OCI-LY3 (cell line): ENCODE data around the gene CCDC14.
"Not testable (repeated sequence)": the region's sequence is repeated elsewhere in the genome, so short reads cannot be mapped to it uniquely, and the experiment has no call there.

Experiments
- H2AFZ ChIP-seq: fragments of 200-600, 300-600 bp; shearing (Covaris generic); 2 replicates; pipeline ENCODE4 v1.6.0; 2014; ENCODE audit warnings: antibody characterized with exemption, low read depth, low read length
- H3K27ac ChIP-seq: fragments of 200-600, 300-600 bp; sonication (generic); 2 replicates; pipeline ENCODE4 v1.5.1; 2014; ENCODE audit warnings: mild to moderate bottlenecking, low read length, moderate library complexity, mixed read lengths
- H3K27me3 ChIP-seq: fragments of 200-600, 300-600 bp; sonication (generic); 2 replicates; pipeline ENCODE4 v1.6.1; 2014; ENCODE audit warnings: low read depth, low read length, mixed read lengths
- H3K36me3 ChIP-seq: fragments of 200-600, 300-600 bp; sonication (generic); replicated peaks from 2 replicates; pipeline ENCODE3; 2014; ENCODE audit warnings: low read depth, low read length, mixed read lengths
- H3K4me1 ChIP-seq: fragments of 300-600, 200-600 bp; sonication (generic); 2 replicates; pipeline ENCODE4 v1.6.1; 2014; ENCODE audit warnings: low read length, mixed read lengths
- H3K4me2 ChIP-seq: fragments of 200-600, 300-600 bp; sonication (generic); 2 replicates; pipeline ENCODE4 v1.6.1; 2014; ENCODE audit warnings: low read length, mixed read lengths
- H3K4me3 ChIP-seq: fragments of 300-600, 200-600 bp; sonication (generic); 2 replicates; pipeline ENCODE4 v1.5.1; 2014; ENCODE audit warnings: antibody characterized with exemption, mild to moderate bottlenecking, low read length, moderate library complexity
- H3K79me2 ChIP-seq: fragments of 300-600, 200-600 bp; shearing (Covaris generic); 2 replicates; pipeline ENCODE4 v1.6.1; 2014; ENCODE audit warnings: mild to moderate bottlenecking, low read length, mixed read lengths
- H3K9ac ChIP-seq: fragments of 300-600, 200-600 bp; shearing (Covaris generic); 2 replicates; pipeline ENCODE4 v1.6.0; 2014; ENCODE audit warnings: mild to moderate bottlenecking, low read length, moderate library complexity
- H3K9me3 ChIP-seq: fragments of 200-600, 300-600 bp; shearing (Covaris generic); 2 replicates; pipeline ENCODE4 v1.6.1; 2014; ENCODE audit warnings: low read length, mixed read lengths; ENCODE audit not compliant: insufficient read depth
- H4K20me1 ChIP-seq: fragments of 200-600, 300-600 bp; sonication (generic); 2 replicates; pipeline ENCODE4 v1.6.1; 2016; ENCODE audit warnings: low read length, mixed read lengths; ENCODE audit not compliant: insufficient read depth
- CTCF ChIP-seq: fragments of 200-600, 300-600 bp; sonication (generic); IDR thresholded peaks from 2 replicates; pipeline ENCODE4 v1.5.1; 2014; ENCODE audit warnings: antibody characterized with exemption, low read length, low read depth
- EZH2phosphoT487 ChIP-seq: fragments of 200-600 bp; shearing (Covaris generic); IDR thresholded peaks from 2 replicates; pipeline ENCODE4 v1.6.1; 2018; ENCODE audit warnings: antibody characterized with exemption, mixed run types, low read depth

CCDC14 gene

GRCh38 chr3:123971406-123971805, 10.4 kb upstream of the CCDC14 start:
- Histone ChIP-seq H3K79me2 (no peaks in the 10 kb centered on the region), H3K4me2 (no peak overlapping the region), H3K4me1 (no peaks in the 10 kb centered on the region)

GRCh38 chr3:123967260-123967659, 6.2 kb upstream of the CCDC14 start:
- H3K79me2 ChIP-seq, H3K4me3 ChIP-seq, H3K9me3 ChIP-seq, H2AFZ ChIP-seq, H3K4me2 ChIP-seq, H3K36me3 ChIP-seq, H3K27ac ChIP-seq, H3K4me1 ChIP-seq, H4K20me1 ChIP-seq, H3K9ac ChIP-seq: not testable (repeated sequence)
- peaks cover 16% of the 10 kb centered on the region for H3K27me3 ChIP-seq

More at GRCh38 chr3:123971406-123971805, 10.4 kb upstream of the CCDC14 start:
- no peaks in the 10 kb centered on the region for H4K20me1 ChIP-seq
- H3K9ac ChIP-seq = no peak overlapping the region
- H3K27me3 ChIP-seq = peaks cover 7% of the 10 kb centered on the region
- no peak overlapping the region for H3K27ac ChIP-seq
- no peak for TF ChIP-seq EZH2phosphoT487
- no peak for TF ChIP-seq CTCF
- H3K9me3 ChIP-seq = no peaks in the 10 kb centered on the region
- H2AFZ ChIP-seq = no peak overlapping the region
- H3K4me3 ChIP-seq = no peak overlapping the region
- no peaks in the 10 kb centered on the region for H3K36me3 ChIP-seq

GRCh38 chr3:123966799-123967198, 5.8 kb upstream of the CCDC14 start:
- H3K9ac ChIP-seq, H3K36me3 ChIP-seq, H3K27ac ChIP-seq, H2AFZ ChIP-seq, H3K79me2 ChIP-seq, H3K4me1 ChIP-seq, H4K20me1 ChIP-seq, H3K4me2 ChIP-seq, H3K4me3 ChIP-seq, H3K9me3 ChIP-seq: not testable (repeated sequence)
- H3K27me3 ChIP-seq = peaks cover 14% of the 10 kb centered on the region

- H3K4me3 ChIP-seq, H4K20me1 ChIP-seq, H3K9me3 ChIP-seq: not testable (repeated sequence)
Observed at GRCh38 chr3:123964793-123965192, 3.8 kb upstream of the CCDC14 start.

GRCh38 chr3:123961508-123961856, 453 bp upstream of the CCDC14 start:
- H3K4me3 ChIP-seq = peak overlapping the region; percentile 87
- H3K4me2 ChIP-seq = peak overlapping the region; percentile 75
- H3K79me2 ChIP-seq = no peaks in the 10 kb centered on the region
- H3K36me3 ChIP-seq = no peaks in the 10 kb centered on the region
- H2AFZ ChIP-seq = peak overlapping the region; percentile 85
- no peaks in the 10 kb centered on the region for H3K9me3 ChIP-seq
- H3K27me3 ChIP-seq = peaks cover 8% of the 10 kb centered on the region; the same call in 1 of the 2 replicates
- no peaks in the 10 kb centered on the region for H4K20me1 ChIP-seq
- no peaks in the 10 kb centered on the region for H3K4me1 ChIP-seq
- H3K9ac ChIP-seq = peak overlapping the region; percentile 92
- TF ChIP-seq CTCF (no peak), EZH2phosphoT487 (no peak)
- 0 out of 2 replicates have a peak overlapping the region, but pooled peaks have one; percentile 58 for H3K27ac ChIP-seq

More at GRCh38 chr3:123964793-123965192, 3.8 kb upstream of the CCDC14 start:
- H3K79me2 ChIP-seq, H3K36me3 ChIP-seq, H3K27ac ChIP-seq, H2AFZ ChIP-seq, H3K9ac ChIP-seq, H3K4me1 ChIP-seq, H3K4me2 ChIP-seq, H3K27me3 ChIP-seq: not testable (repeated sequence)

- Histone ChIP-seq H3K27ac (no peak overlapping the region), H3K36me3 (peaks cover 37% of the 10 kb centered on the region), H3K9me3 (no peaks in the 10 kb centered on the region), H3K4me1 (no peaks in the 10 kb centered on the region), H3K9ac (no peak overlapping the region), H2AFZ (no peak overlapping the region), H4K20me1 (no peaks in the 10 kb centered on the region), H3K27me3 (no peaks in the 10 kb centered on the region), H3K4me3 (no peak overlapping the region), H3K4me2 (no peak overlapping the region), H3K79me2 (no peaks in the 10 kb centered on the region)
- TF ChIP-seq EZH2phosphoT487 = no peak
- TF ChIP-seq CTCF = no peak
Observed at GRCh38 chr3:123953735-123954134, 7.3 kb downstream of the CCDC14 start.
